SK-N-MC (cell line): ENCODE data around the gene C2CD4C.
"Not testable (repeated sequence)": the region's sequence is repeated elsewhere in the genome, so short reads cannot be mapped to it uniquely, and the experiment has no call there.

Experiments used
- DNase-seq: peaks from one replicate; pipeline ENCODE4 v3.0.0-alpha.2; 2011; ENCODE audit warnings: low read depth, low spot score
- H3K27ac ChIP-seq: fragments of 200-600 bp; sonication (generic); 2 replicates; pipeline ENCODE4 v1.5.1; 2016; ENCODE audit warnings: mixed run types
- H3K36me3 ChIP-seq: fragments of 200-600 bp; sonication (generic); 2 replicates; pipeline ENCODE4 v1.6.1; 2017; ENCODE audit warnings: antibody characterized with exemption, low read length, mixed read lengths; ENCODE audit not compliant: insufficient read depth
- H3K4me3 ChIP-seq: fragments of 200-600 bp; sonication (generic); 2 replicates; pipeline ENCODE4 v1.5.1; 2016
- H3K9ac ChIP-seq: fragments of 200-600 bp; sonication (generic); 2 replicates; pipeline ENCODE4 v1.8.0; 2017; ENCODE audit warnings: mixed run types, mixed read lengths; ENCODE audit not compliant: insufficient read length
- H3K9me3 ChIP-seq: fragments of 200-600 bp; sonication (generic); 2 replicates; pipeline ENCODE4 v1.6.1; 2017; ENCODE audit warnings: low read depth, mild to moderate bottlenecking, antibody characterized with exemption, low read length, moderate library complexity, mixed read lengths
- EZH2 ChIP-seq: fragments of 200-600 bp; sonication (generic); IDR thresholded peaks from one replicate; pipeline ENCODE4 v1.6.1; 2017; ENCODE audit warnings: antibody characterized with exemption
- FOXP2 ChIP-seq: optimal IDR thresholded peaks from 2 replicates; pipeline ENCODE3; 2011; ENCODE audit warnings: mild to moderate bottlenecking, moderate library complexity; ENCODE audit not compliant: insufficient read depth; ENCODE audit errors: extremely low read length, control extremely low read depth
- POLR2AphosphoS5 ChIP-seq: IDR thresholded peaks from 2 replicates; pipeline ENCODE4 v1.6.1; 2012; ENCODE audit warnings: mild to moderate bottlenecking, low read depth, low read length, borderline replicate concordance

The C2CD4C gene

DNA sequence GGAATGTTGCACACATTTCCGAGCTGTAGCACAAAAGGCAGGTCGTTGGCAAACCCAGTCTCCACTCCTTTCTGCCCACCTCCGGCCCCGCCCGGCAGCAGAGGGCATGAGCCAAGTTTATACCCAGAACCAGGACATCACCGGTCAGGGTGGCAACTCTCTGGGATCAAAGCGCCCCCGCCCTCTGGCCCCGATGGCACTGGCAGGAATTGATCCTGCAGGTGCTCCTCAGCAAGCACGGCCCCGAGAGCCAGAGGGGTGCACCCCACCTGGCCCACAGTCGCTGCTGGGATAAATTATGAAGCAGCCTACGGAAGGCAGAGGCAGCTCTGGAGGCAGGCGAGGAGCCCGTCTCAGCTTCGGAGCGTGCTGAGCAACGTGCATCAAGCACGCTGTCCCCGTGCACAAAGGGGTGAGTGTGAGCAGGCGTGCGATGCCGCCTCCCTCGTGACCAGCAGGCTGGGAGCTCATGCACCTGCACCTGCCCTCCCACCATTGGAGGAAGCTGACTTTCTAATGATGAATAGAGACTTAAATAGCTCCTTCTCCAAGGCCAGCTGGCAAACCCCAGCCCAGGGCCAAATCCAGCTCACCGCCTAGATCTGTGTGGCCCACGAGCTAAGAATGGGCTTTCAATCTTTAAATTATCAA is 26.2 kb upstream of the C2CD4C start:
- H3K27ac ChIP-seq, result no peak overlapping the region
- no peaks in the 10 kb centered on the region for H3K9me3 ChIP-seq
- H3K9ac ChIP-seq, result no peak overlapping the region
- TF ChIP-seq EZH2, result no peak
- no peak for TF ChIP-seq POLR2AphosphoS5
- no peak for TF ChIP-seq FOXP2
- no peak overlapping the region for H3K4me3 ChIP-seq
- no peak for DNase-seq
- peaks cover 3% of the 10 kb centered on the region; the same call in 1 of the 2 replicates for H3K36me3 ChIP-seq

DNA sequence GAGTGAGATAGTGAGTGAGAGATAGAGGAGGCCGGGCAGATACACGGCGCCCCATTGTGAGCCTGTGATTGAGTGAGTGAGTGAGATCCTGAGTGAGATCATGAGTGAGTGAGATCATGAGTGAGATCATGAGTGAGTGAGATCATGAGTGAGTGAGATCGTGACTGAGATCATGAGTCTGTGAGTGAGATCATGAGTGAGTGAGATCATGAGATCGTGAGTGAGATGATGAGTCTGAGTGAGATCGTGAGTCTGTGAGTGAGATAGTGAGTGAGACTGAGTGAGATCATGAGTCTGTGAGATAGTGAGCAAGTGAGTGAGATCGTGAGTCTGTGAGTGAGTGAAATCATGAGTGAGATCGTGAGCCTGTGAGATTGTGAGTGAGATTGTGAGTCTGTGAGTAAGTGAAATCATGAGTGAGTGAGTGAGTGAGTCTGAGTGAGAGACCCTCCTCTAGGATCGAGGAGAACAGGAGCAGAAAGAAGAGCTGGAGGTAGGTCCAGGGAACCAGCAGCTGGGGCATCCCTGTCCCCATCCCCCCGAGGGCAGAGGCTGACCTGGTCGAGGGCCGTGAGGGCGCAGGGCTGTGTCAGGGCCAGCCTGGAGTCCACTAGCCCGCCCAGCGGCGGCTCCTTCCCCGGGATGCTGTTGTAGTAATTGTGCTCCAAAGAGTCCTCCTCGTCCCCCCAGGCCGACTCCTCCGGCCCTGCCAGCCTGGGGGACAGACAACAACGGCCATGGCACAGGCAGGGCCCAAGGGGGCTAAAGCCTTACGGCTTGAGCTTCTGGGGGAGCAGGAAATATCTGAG is 25.4 kb upstream of the C2CD4C start:
- Histone ChIP-seq H3K36me3 (peaks cover 3% of the 10 kb centered on the region; the same call in 1 of the 2 replicates), H3K4me3 (no peak overlapping the region), H3K9ac (no peak overlapping the region), H3K9me3 (no peaks in the 10 kb centered on the region), H3K27ac (no peak overlapping the region)
- DNase-seq, result no peak
- TF ChIP-seq FOXP2 (no peak), EZH2 (no peak), POLR2AphosphoS5 (no peak)

DNA sequence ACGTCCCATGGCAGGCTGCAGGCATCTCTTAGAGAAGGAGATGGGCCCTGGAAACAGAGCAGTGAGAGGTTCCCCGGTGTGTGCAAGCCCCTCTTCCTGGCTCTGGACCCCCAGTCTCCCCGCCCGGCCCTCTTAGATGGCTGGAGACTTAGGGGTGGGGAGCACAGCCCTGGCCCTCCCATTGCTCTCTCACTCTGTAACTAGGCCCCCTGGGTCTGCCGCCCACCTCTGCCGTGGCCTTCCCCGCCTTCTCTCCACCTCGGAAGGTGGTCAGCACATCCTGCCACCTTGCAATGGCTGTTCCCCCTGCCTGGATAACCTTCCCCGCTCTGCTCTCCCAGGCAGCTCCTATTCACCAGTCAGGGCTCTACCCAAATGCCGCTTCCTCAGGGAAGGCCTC is 21.8 kb upstream of the C2CD4C start:
- H3K9ac ChIP-seq, result no peak overlapping the region
- no peaks in the 10 kb centered on the region for H3K9me3 ChIP-seq
- no peak overlapping the region for H3K27ac ChIP-seq
- no peak overlapping the region for H3K4me3 ChIP-seq
- TF ChIP-seq POLR2AphosphoS5 (no peak), FOXP2 (no peak), EZH2 (no peak)
- DNase-seq, result no peak
- H3K36me3 ChIP-seq, result peaks cover 3% of the 10 kb centered on the region; the same call in 1 of the 2 replicates

DNA sequence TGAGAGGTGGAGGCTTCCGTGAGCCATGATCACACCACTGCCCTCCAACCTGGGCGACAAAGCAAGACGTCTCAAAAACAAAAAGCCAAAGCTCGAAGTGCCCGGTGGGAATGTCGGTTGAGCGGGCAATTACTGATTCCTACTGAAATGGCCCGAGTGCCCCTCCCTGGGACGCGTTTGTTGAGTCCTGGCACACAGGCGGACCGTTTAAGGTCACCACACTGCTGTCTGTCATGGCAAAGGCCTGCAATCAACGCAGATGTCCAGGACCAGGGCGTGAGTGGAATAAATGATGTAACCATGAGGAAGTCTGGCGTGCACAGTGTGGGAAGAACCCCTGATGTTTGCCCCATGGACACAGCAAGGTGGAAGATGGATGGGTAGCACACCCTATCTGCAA is 19.2 kb upstream of the C2CD4C start:
- H3K36me3 ChIP-seq, result no peaks in the 10 kb centered on the region

DNA sequence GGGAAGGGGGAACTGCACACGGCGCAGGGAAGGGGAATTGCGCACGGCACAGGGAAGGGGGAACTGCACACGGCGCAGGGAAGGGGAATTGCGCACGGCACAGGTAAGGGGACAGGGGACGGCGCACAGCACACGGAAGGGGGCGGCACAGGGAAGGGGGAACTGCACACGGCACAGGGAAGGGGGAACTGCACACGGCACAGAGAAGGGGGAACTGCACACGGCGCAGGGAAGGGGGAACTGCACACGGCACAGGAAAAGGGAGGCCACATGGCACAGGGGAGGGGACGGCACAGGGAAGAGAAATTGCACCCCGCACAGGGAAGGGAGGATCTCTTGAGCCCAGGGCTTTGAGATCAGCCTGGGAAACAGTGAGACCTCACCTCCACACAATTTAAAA is 18.7 kb upstream of the C2CD4C start:
- not testable (repeated sequence) for H3K9me3 ChIP-seq, H3K9ac ChIP-seq, H3K36me3 ChIP-seq, H3K4me3 ChIP-seq, H3K27ac ChIP-seq, DNase-seq

More for the DNA sequence above, 19.2 kb upstream of the C2CD4C start:
- no peak overlapping the region for H3K9ac ChIP-seq
- TF ChIP-seq EZH2 (no peak), POLR2AphosphoS5 (no peak), FOXP2 (no peak)
- no peaks in the 10 kb centered on the region for H3K9me3 ChIP-seq
- H3K4me3 ChIP-seq, result no peak overlapping the region
- DNase-seq, result no peak
- no peak overlapping the region for H3K27ac ChIP-seq

DNA sequence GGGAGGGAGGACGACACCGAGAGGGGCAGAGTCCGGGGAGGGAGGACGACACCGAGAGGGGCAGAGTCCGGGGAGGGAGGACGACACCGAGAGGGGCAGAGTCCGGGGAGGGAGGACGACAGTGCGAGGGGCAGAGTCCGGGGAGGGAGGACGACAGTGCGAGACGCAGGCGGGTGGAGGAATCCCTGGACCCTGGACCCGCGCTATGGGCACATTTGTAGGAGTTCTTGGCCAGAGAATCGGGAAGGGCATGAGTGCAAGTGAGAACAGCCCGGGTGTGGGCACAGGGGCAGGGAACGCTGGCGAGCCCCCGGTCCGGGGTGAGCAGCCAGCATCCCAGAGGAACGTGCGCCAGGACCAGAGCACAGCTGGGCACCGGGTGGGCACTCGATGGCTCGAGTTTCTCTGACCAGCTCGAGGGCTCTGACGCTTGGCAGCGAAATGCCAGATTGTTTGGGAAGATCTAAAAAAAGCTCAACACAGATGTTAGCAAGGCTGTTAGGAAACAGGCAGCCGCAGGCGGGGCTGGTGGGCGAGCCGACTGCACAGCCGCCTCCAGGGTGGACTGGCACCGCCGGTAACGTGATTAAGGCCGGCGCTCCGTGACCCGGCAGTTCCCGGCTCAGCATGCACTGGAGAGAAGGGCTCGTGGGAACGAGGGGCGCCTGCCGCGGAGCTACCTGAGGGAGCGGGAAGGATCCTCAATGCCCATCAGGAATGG is 17.9 kb upstream of the C2CD4C start:
- TF ChIP-seq FOXP2 (no peak), EZH2 (no peak), POLR2AphosphoS5 (no peak)
- Histone ChIP-seq H3K27ac (no peak overlapping the region), H3K9me3 (no peaks in the 10 kb centered on the region), H3K4me3 (no peak overlapping the region), H3K9ac (no peak overlapping the region), H3K36me3 (no peaks in the 10 kb centered on the region)
- DNase-seq, result no peak

DNA sequence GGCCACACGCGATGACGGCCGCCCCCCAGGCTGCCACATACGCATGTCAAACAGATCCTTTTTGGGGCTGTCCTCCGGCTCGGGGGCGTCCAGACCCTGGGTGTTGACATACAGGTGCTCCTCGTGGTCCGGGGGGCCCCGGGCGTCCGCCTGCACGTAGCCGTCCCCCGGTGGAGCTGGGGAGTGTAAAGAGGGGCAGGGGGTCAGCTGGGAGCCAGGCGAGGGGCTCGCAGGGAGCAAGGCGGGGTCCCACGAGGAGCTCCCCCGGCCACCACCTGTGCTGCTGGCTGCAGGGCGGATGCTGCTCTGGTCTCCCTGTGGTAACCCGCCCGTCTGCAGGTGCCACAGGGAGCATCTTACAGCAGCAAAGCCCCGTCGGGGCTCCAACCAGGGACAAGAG is 16.1 kb upstream of the C2CD4C start:
- Histone ChIP-seq H3K9me3 (no peaks in the 10 kb centered on the region), H3K27ac (no peak overlapping the region), H3K36me3 (no peaks in the 10 kb centered on the region), H3K9ac (no peak overlapping the region), H3K4me3 (no peak overlapping the region)
- no peak for DNase-seq
- no peak for TF ChIP-seq FOXP2
- no peak for TF ChIP-seq POLR2AphosphoS5

DNA sequence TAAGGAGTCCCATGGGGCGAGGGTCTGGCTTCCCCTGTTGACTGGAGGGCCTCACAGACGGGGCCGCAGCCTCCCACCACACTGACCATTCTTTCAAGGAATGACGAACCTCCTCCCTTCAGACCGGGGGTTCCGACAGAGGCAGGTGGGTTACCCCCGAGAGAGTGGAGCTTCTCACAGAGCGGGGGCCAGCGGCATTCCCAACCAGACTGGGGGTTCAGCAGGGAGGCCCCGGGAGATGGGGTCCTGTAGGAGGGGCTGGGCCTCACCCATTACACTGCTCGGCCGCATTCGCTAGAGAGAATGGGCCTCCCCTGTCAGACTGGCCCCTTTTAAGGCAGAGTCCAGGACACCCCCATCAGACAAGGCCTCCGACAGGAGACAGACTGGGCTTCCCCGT is 15.6 kb upstream of the C2CD4C start:
- Histone ChIP-seq H3K4me3 (no peak overlapping the region), H3K36me3 (no peaks in the 10 kb centered on the region), H3K9me3 (no peaks in the 10 kb centered on the region), H3K27ac (no peak overlapping the region), H3K9ac (no peak overlapping the region)
- TF ChIP-seq FOXP2 (no peak), EZH2 (no peak), POLR2AphosphoS5 (no peak)
- no peak for DNase-seq
